Embryonic facial prominence (tissue), 1 donor: ENCODE measurements around the gene IGLL5.

Source experiments
- DNase-seq: peaks from one replicate; pipeline ENCODE4 v3.0.0-alpha.2; 2016; ENCODE audit errors: extremely low spot score

The IGLL5 gene

GRCh38 chr22:22938672-22939587 is 51.3 kb downstream of the IGLL5 start:
- DNase-seq = no peak

GRCh38 chr22:22939588-22940368 is 52.2 kb downstream of the IGLL5 start:
- no peak for DNase-seq

- DNase-seq = no peak
Observed at GRCh38 chr22:22940961-22941605, 53.5 kb downstream of the IGLL5 start.

DNA sequence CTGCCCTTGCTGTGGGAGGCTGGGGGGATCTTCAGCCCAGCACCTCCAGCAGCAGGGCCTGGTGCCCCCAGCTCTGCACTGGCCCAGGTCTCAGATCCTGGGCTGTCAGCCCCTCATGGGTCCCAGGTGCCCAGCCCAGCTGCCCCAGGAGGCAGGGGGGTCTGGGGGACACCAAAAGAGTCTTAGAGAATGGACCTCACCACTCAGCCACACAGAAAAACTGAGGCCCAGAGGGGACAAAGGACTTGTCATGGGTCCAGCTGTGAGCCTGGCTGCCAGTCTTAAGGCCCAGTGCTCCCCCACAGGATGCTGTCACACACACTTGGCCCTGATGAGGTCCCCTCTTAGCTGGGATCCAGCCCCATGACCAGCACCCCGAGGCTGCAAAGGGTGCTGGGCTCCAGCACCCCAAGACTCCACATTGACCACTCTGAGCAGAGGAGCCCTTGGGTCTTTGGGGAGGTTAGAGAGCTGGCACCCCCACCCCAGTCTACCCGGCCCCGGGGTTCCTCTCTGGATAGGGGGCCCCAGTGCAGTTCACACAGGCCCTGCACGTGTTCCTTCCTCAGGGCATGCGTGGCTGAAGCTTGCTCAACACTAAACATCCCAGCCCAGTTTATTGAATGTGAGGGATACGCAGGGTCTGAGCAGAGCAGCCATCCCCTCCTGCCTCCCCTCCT is 54.4 kb downstream of the IGLL5 start:
- no peak for DNase-seq

GRCh38 chr22:22942511-22943329 is 55.1 kb downstream of the IGLL5 start:
- DNase-seq = no peak

GRCh38 chr22:22943521-22944267 is 56.1 kb downstream of the IGLL5 start:
- DNase-seq = no peak

- DNase-seq = no peak
Observed at GRCh38 chr22:22944268-22944985, 56.8 kb downstream of the IGLL5 start.

GRCh38 chr22:22945195-22945594 is 57.6 kb downstream of the IGLL5 start:
- DNase-seq = no peak
